Measurements from ENCODE around the gene PARP4.
"Not testable (repeated sequence)": the region's sequence is repeated elsewhere in the genome, so short reads cannot be mapped to it uniquely, and the experiment has no call there.

The PARP4 gene

GRCh38 chr13:24505756-24506155 lies 6.8 kb downstream of the PARP4 start:
- DNase-seq (ENCODE audit: low read depth in 2 of 2) = no peak

DNA sequence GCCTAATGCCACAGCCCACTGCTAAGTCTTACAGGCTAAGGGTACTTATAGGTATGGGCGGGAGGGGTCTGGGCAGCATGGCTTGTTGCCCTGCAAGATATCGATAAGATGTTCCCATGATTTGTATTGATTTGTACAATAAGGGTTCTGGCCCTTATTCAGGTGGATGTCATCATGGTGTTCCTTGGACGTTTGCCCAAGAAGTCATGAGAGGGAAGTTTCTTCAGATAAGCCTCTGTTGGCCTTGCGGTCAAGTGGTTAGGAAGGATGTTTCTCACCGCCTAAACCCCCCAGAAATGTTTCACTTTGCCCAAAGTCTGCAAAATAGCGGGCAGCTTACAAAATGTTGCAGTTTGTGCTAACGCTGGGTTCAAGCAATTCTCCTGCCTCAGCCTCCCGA lies 7.3 kb downstream of the PARP4 start:
- DNase-seq (ENCODE audit: low read depth in 2 of 2) = no peak

GRCh38 chr13:24503379-24503696 lies 9.2 kb downstream of the PARP4 start:
- DNase-seq (ENCODE audit: low read depth in 2 of 2) = no peak

- DNase-seq (ENCODE audit: low read depth in 2 of 2) = no peak
Measured at GRCh38 chr13:24502533-24503378, 9.8 kb downstream of the PARP4 start.

DNA sequence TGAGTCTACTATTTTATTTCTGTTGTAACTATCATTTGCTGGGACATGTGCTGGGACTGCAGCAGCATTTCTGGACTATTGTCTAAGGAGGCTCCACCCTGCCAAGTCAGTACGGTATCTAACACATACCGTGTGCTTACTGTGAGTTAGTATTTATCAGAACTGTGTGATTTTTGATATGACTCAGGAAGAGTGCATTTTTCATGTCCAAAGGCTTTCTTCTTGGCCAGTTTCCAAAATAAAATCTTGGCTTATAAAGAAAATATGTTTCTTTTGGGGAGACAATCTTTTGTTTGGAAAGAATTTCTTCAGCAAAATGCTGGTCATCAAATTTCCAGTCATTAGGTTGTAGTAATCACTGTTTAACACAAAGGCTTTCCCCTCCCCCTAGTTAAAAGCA lies 11.6 kb downstream of the PARP4 start:
- no peak for DNase-seq (ENCODE audit: low read depth in 2 of 2)

GRCh38 chr13:24497742-24498141 lies 14.8 kb downstream of the PARP4 start:
- DNase-seq (ENCODE audit: low read depth in 2 of 2) = no peak

GRCh38 chr13:24496295-24496694 lies 16.3 kb downstream of the PARP4 start:
- DNase-seq (ENCODE audit: low read depth in 2 of 2) = not testable (repeated sequence)

GRCh38 chr13:24495151-24495729 lies 17.3 kb downstream of the PARP4 start:
- no peak for DNase-seq (ENCODE audit: low read depth in 2 of 2)

DNA sequence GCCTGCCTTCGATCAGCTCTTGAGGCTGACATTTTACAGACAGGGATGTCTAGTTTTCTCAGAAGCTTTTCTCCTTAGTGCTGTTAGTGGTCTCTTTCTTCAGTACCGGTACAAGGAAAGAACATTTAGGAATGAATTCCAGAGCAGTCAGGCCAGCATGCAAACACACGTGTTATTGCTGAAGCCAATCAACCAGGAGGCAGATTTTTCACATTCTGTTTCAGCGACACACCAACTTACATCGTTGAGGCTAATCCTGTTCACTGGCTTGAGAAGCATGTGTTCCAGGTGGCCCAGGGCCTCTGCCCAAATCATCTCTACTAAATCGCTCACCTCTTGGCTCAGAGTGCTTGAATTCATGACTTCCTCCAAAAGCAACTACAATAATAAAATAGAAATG lies 19.2 kb downstream of the PARP4 start:
- no peak for DNase-seq (ENCODE audit: low read depth in 2 of 2)

DNA sequence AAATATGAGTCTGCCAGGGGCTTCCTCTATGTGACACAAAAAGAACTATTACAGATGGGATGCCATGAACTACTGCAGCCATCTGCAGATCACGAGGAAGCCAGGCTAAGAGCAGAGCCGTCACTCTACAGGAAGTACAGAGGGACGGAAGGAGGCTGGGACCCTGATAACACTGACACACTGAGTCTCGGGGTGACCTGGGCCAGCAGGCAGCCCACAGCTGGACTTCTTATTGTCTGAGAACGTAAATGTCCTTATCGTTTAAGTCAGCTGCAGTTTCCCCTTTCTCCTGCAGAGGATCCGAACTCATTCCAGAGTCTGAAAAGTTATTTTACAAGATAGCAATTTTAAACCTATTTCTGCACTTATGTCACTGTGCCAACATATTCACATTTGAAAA lies 20.7 kb downstream of the PARP4 start:
- no peak for DNase-seq (ENCODE audit: low read depth in 2 of 2)

DNA sequence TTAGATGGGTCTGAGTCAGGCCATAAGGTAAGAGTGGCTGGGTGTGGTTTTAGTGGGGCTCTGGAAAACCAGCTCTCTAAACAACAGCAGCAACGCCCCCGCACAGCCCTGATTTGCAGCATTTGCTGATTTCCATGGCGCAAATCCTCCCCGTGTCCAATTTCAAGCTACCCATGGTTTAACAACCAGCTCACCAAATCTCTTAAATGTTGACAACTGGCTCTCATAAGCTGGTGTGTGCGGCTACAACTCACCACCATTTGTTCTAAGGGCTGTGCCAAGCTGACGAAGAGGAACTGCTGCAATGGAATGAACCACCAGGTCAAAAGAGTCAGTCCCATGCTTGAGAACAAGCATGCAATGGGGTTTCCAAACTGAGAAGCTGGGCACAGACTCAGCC lies 22.9 kb downstream of the PARP4 start:
- no peak for DNase-seq (ENCODE audit: low read depth in 2 of 2)

- DNase-seq (ENCODE audit: low read depth in 2 of 2) = not testable (repeated sequence)
Measured at GRCh38 chr13:24488092-24488491, 24.5 kb downstream of the PARP4 start.

DNA sequence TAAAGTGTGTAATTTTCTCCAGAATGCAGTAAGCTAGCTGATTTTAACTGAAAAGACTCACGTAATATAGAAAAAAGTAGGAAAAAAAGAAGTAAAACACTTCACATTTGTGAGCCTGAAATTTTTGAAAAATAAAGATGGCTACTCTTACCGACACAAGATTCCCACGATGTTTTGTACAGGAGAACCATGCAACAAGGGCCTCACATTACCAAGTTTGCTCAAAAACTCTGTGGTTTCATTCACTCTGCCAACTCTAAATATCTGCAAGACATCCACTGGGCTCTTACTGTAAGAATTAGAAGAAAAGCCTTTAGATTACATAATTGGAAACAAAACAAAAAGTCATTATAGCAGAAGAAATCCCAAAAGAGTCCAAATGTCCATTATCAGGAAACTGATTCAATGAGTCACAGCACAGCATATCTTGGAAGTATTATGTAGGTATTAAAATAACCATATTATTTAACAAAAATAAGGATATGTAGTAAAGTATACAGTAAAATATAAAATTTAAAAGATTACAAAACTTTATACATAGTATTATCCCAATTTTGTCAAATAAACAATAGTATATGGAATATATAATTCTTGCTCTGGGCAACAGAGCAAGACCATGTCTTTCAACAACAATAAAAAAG lies 26.4 kb downstream of the PARP4 start:
- not testable (repeated sequence) for DNase-seq (ENCODE audit: low read depth in 2 of 2)

GRCh38 chr13:24473686-24474085 lies 38.9 kb downstream of the PARP4 start:
- no peak for DNase-seq (ENCODE audit: low read depth in 2 of 2)

GRCh38 chr13:24472129-24472528 lies 40.4 kb downstream of the PARP4 start:
- not testable (repeated sequence) for DNase-seq (ENCODE audit: low read depth in 2 of 2)

DNA sequence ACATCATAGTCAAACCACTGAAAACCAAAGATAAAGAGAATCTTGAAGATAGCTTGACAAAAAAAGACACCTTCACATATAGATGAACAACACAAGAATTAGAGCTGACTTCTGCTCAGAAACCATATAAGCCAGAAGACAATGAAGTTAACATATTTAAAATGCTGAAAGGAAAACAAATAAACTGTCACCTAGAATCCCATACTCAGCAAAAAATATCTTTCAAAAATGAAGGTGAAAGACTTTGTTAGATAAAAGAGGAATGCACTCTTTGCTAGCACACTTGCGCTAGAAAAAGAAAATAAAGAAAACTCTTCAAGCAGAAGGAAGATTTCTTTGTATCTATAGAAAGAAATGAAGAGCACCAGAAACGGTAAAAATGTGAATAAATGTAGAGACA lies 49.5 kb downstream of the PARP4 start:
- no peak for DNase-seq (ENCODE audit: low read depth in 2 of 2)

DNA sequence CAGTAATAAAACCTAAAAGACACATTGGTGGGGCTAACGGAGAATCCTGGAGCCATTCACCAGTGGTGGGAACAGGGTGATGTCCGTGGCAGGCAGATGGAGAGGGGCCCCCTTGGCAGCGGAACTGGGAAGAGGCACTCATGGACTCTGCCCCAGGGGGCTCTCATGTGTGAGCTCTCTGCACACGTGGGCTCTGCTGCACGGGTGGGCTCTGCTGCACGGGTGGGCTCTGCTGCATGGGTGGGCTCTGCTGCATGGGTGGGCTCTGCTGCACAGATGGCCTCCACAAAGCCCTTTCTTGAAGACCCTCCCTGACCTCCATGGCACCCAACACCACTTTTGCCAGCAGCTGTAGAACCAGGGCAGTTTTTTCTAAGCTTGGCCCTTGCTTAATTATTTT lies 52.3 kb downstream of the PARP4 start:
- no peak for DNase-seq (ENCODE audit: low read depth in 2 of 2)

DNA sequence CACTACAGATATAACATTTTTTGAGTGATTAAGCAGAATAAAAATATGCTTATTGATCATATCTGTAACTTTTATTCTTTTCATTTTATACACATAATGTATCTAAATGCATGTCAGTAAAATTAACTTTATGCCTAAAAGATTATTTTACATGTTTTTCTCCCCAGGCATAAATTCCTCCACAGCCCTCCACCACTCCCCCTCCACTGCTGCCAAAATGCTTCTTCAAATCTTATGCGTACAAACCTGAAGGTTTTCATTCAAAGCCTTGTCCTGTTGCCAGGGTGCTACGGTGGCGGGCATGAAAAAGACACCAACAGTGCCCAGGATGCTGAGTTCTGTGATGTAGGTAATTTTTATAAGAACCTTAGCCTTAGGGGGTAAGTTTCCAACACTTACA lies 52.9 kb downstream of the PARP4 start:
- DNase-seq (ENCODE audit: low read depth in 2 of 2) = no peak

DNA sequence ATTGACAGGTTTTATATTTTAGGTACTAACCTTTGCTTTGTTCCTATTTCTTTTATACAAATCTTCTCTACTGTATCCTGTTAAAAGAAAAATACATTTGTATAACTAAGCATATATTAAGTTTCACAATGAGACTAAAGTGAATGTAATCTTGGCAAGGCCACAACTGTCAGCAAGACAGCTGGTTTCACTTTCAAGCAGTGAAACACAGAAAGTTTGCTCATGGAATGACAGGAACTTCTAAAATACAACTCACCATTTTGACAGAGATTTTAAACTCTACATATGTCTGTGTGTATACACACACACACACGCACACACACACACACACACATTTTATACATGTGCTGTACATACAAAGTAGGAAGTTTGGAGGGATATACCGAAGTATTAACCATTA lies 53.3 kb downstream of the PARP4 start:
- no peak for DNase-seq (ENCODE audit: low read depth in 2 of 2)

DNA sequence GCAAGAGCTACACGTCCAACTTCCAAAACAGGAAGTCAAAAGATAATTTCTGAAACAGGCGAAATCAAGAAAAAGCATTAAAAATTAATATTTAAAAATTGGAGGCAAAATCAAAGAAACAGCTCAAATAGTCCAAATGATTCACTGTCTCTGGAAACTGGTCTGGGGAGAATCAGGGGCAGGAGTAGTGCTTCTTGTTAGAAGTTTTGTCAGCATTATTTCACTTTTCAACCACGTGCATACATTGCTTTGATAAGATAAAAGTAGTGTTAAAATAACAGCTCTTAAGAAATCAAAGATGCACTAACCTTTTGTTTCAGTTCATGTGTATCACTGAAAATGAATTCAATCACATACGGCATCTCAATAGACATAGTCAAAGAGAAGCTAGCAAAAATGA lies 53.8 kb downstream of the PARP4 start:
- DNase-seq (ENCODE audit: low read depth in 2 of 2) = no peak

- no peak for DNase-seq (ENCODE audit: low read depth in 2 of 2)
Measured at GRCh38 chr13:24456396-24456795, 56.2 kb downstream of the PARP4 start.

- DNase-seq (ENCODE audit: low read depth in 2 of 2) = no peak
Measured at GRCh38 chr13:24454056-24454455, 58.5 kb downstream of the PARP4 start.

GRCh38 chr13:24452044-24452443 lies 60.5 kb downstream of the PARP4 start:
- DNase-seq (ENCODE audit: low read depth in 2 of 2) = no peak

All from stimulated activated CD8-positive, alpha-beta memory T cell treated with anti-CD3 and anti-CD28 coated beads, Interleukin-7, amount 100 ng/mL, for 4 hours (primary cell).